Ecto neural progenitor cell (in vitro differentiated cells): ENCODE measurements around the gene ROPN1.

Experiments used
- DNase-seq: peaks from one replicate; pipeline ENCODE4 v3.0.0-alpha.2; 2018; ENCODE audit warnings: low spot score

The ROPN1 gene

GRCh38 chr3:123947482-123947881 is 44.4 kb downstream of the ROPN1 start:
- no peak for DNase-seq

DNA sequence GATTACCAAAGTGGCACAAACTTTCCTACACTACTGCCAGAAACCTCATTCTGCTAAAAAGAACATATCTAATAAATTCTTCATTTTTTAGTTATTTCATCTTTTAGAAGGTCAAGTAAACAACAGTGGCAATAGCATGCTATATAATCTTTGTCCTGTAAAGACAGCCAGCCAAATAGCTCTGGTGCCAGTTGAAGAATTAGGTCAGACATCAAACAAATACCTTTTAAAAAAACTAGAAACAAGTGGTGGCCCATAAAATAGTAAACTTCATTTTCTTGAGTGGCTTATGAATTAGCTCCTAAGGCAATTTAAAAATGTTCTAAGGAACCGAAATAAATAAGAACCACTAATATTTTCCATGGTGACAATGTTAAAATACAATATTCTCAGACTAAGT is 50.4 kb downstream of the ROPN1 start:
- no peak for DNase-seq

DNA sequence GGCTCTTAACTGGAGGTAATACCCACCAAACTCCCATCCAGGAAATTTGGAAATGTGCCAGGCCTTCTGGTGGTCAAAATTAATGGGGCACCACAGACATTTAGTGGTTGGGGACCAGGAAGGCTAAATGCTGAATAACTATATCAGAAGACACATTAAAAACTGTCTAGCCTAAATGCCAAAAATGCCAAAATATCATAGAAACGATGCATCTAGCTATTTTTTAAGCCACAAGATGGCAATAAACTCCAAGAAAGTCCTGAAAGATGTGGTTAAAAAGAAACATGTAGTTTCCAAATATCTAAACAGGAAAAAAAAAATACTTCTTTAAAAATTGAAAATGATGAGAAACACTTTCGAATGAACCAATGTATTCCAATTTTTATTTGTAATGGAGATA is 50.8 kb downstream of the ROPN1 start:
- DNase-seq: no peak

GRCh38 chr3:123939706-123940105 is 52.2 kb downstream of the ROPN1 start:
- no peak for DNase-seq

GRCh38 chr3:123936400-123936799 is 55.5 kb downstream of the ROPN1 start:
- no peak for DNase-seq

DNA sequence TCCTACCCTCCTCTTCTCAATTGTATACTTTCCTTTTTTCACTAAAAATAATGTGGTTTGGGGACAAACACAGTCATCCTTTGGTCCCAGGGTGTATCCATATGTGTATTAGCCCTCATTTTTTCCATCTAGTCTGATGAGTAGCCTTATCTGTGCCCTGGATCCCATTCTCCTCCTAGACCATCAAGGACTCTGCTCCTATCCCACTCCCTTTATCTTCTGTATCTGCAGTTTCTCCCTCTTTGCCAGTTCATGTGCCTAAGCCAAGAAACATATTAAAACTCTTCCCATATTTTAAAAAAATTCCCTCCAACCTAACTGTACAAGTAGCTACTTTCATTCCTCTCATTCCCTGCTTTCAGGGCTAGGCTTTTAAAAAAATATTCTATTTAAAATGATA is 56.1 kb downstream of the ROPN1 start:
- no peak for DNase-seq

DNA sequence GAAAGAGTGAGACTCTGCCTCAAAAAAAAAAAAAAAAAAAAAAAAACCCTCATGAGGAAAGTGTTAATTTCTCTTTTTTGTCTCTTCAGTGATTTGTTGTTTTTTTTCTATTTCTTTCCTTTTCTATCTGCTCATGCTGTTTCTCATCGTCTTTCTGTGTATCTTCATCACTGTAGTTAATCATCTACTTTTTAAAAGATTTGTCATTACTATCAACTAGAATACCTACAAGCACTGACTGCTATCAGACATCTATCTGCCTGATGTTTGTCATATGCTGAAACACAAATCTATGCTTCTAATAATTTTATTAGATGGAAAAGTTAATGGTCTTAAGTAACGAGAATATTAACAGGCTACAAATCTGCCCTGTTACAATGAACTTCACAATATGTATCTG is 57.7 kb downstream of the ROPN1 start:
- DNase-seq: no peak

GRCh38 chr3:123930445-123930844 is 61.5 kb downstream of the ROPN1 start:
- no peak for DNase-seq

DNA sequence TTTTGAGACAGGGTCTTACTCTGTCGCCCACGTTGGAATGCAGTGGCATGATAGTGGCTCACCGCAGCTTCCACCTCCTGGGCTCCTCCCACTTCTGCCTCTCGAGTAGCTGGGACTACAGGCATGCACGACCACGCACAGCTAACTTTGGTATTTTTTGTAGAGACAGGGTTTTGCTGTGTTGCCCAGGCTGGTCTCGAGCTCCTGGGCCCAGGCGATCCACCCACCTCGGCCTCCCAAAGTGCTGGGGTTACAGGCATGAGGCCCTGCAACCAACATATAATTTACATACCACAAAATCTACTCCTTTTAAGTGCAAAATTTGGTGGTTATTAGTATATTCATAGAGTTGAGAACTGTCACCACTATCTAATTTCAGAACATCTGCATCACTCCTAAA is 62.6 kb downstream of the ROPN1 start:
- no peak for DNase-seq

- no peak for DNase-seq
These were observed 65.5 kb downstream of the ROPN1 start for GRCh38 chr3:123926396-123926795.

- DNase-seq: no peak
These were observed 71.1 kb downstream of the ROPN1 start for GRCh38 chr3:123920868-123921267.

GRCh38 chr3:123920383-123920782 is 71.5 kb downstream of the ROPN1 start:
- no peak for DNase-seq

DNA sequence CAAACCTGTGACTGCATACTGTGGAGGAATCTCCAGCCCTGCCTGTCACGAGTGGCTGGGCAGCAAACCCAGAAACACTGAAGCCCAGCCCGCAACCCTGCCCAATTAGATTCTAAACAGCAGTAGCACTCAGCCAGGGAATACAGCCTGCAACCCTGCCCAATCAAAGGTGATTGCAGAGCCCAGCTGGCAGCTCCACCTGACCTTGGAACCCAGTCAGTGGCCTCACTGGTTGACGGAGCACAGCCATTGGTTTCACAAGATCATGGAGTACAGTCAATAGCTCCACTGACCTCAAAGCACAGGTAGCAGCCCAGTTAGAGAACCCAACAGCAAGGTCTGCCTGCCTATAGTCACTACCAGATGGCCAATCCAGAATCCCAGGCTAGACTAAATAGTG is 72.6 kb downstream of the ROPN1 start:
- no peak for DNase-seq
